GM18858 (cell line): ENCODE results near the gene COL9A1.

Experiments used
- ATAC-seq: cut with Tn5 transposase; IDR thresholded peaks from one replicate; pipeline ENCODE4 v1.9.1; 2021; ENCODE audit not compliant: unreplicated experiment

The COL9A1 gene

GRCh38 chr6:70234561-70235236 lies 68.2 kb downstream of the COL9A1 start:
- no peak for ATAC-seq

DNA sequence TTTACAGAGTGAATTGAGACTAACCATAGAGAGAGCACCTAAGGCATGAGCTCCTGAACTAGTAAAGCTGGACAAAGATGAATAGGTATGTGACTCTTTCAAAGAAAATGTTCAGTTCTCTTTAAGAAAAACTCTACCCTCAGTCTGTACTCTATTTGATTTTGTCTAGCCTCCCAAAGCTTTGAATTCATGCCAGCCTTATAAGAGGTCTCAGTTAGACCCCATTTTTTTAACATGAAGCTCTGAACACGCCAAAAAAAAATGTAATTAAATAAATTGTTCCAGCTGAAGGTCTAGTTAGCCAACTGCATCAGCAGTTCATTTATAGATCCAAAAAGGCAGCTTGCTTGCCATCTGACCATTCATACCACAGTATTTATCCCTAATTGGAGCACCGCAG lies 71.6 kb downstream of the COL9A1 start:
- no peak for ATAC-seq

DNA sequence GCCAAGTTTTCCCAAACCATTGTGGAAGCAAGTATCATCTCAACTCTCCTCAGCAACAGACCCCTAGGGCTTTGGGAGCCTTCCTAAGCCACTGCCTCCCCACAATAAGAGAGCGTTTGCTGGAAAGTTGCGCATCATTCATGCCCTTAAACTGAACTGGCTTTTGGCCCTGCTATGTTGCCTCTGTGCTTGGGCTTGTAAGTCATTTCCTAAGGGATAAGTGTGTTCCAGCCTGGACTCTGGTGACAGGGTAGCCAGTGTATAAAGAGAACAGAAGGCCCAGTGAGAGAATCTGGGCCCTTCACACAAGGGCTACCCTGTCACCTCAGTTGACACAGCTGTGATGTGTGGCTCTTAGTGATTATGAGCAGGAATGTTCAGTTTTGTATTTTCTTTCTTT lies 77.8 kb downstream of the COL9A1 start:
- no peak for ATAC-seq

GRCh38 chr6:70222439-70222749 lies 80.5 kb downstream of the COL9A1 start:
- ATAC-seq, result no peak

GRCh38 chr6:70221715-70222438 lies 81.0 kb downstream of the COL9A1 start:
- no peak for ATAC-seq

- peak; percentile 68 for ATAC-seq
These were observed 81.7 kb downstream of the COL9A1 start for GRCh38 chr6:70221025-70221714.

- no peak for ATAC-seq
These were observed 82.8 kb downstream of the COL9A1 start for GRCh38 chr6:70219943-70220613.

- ATAC-seq, result no peak
These were observed 86.1 kb downstream of the COL9A1 start for GRCh38 chr6:70216767-70217166.

DNA sequence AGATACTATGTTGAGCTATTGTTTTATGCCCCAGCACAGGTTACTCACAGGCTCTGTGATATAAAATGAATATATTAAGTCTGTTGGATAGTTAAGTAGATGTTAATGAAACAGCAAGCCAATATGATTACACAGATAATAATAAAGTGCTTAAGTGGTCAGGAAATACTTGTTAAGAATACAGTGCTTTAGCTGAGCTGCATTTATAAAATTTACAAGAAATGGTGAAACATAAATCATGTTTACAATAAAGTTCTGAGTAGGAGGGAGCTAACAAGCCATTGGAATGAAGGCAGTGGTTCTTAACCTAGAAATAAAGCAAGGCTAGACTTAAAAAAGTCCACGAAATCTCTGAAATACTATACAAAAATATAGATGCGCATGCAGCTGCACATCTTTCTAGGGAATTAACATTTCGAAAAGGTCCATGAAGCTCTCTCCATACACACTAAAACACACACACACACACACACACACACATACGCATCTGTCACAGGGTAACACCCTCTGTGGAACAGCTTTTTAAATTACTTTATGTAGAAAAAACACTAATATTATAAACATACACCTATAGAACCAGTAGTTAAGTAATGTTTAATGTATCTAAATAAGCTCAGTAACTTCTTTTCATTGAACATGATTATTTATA lies 87.3 kb downstream of the COL9A1 start:
- no peak for ATAC-seq

GRCh38 chr6:70210462-70210861 lies 92.4 kb downstream of the COL9A1 start:
- no peak for ATAC-seq

- ATAC-seq, result no peak
These were observed 94.6 kb downstream of the COL9A1 start for GRCh38 chr6:70208235-70208790.

- no peak for ATAC-seq
These were observed 104.1 kb downstream of the COL9A1 start for GRCh38 chr6:70198785-70199184.

DNA sequence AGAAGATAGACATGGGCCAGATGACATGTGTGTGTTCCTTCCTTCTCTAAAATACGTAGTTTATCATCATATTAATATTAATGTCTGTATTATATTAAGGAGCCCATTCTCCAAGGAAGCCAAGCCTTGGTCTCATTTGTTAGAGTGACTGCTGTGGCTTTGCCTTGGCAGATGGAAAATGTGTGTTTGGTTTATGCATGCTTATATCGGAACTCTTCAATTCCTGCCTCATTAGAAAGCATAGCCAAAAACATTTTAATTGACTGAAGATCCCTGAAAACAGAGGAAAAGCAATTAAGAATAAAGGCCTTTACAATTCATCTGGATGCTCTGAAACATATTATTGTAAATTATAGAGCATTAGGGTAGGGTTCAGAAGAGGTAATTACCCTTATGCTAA lies 106.4 kb downstream of the COL9A1 start:
- ATAC-seq, result no peak

GRCh38 chr6:70194421-70194820 lies 108.5 kb downstream of the COL9A1 start:
- no peak for ATAC-seq

DNA sequence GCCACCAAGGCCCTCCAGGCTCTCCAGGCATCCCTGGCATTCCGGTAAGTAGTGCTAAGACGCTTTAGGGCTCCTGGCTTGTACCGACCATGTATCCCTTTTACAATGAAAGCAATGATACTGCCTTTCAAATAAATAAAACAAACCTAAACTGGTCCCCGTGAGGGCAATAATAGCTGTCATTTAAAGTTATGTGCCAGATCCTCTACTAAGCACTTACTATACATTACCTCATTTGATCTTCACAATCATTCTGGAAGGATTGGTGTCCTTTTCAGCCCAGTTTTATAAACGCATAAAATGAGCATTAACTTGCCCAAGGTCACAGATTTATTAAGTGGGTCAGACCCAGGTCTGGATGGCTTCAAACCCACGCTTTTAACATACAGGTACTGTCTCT lies 114.7 kb downstream of the COL9A1 start:
- no peak for ATAC-seq

- no peak for ATAC-seq
These were observed 116.4 kb downstream of the COL9A1 start for GRCh38 chr6:70186461-70186860.

DNA sequence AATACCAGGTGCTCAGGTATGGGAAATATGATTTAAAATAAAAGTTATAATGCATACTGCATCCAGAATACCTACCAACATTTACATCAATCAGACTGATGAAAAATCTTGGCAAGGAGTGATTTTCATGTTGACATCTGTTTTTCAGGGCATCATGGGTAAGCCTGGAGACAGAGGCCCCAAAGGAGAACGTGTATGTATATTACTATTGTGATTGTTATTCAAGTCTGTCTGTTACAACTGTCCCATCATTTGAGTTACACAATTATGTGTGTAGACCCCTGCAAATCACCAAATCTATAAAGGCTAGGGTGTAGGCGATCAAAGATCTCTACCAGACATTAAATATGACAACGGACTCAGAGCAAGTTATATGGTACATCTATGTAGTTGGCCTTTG lies 118.2 kb downstream of the COL9A1 start:
- ATAC-seq, result no peak

DNA sequence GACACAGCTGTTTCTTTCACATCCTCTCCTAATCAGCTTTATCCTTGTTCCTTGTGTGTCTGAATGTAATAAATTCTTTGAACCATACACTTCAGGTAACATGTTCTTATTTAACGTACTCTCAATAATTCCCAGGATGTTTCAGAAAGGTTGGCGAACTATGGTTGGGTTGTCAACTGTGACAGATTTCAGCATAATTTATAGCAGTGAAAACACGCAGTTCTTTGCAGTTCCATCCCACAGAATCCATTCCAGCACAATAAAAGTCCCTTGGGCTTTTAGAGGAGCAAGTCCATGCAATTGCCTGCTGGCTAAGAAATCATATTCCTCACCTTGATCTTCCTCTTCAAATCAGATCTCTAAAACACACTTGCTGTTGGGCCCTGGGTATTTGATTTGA lies 119.3 kb downstream of the COL9A1 start:
- ATAC-seq, result no peak

DNA sequence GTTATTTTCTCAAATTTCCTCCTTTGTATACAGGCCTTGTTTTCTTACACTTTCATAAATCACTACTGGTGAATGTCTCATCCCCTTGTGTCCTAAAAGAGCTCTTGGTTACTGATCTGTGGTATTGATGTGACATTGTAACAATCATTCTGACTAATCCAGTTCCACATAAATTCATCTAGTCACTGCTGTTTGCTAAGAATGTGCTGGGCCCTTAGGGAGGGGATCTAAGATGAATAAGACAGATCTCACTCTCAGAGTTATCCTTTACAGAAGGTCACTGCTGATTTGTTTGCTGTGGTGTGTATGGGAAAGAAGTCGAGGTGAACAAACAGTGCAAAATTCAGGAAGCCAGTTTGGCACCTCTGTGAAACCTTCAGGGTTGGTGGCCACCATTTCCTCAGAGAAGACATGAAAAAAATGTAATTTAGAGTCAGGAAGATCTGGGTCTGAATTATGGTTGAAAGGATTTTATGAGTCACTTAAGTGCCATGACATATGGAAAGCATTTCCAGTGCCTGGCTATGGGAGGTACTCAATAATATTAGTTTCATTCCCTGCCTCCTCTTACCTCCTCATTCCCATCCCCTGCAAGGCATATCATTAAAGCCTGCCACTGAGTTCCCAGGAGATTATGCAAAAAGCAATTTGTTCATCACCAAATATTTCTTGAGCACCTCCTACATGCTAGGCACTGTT lies 121.8 kb downstream of the COL9A1 start:
- peak; percentile 68 for ATAC-seq

GRCh38 chr6:70180183-70180900 lies 122.5 kb downstream of the COL9A1 start:
- no peak for ATAC-seq
